K562 (cell line): ENCODE data around the gene SLC1A5. TPM values are rescaled to one million over a fixed set of nuclear protein-coding genes. Genes with fewer than 3 reads are reported as not detected.

ENCODE experiments used
- DACH1 ChIP-seq: fragments of 450-650 bp; IDR thresholded peaks from 2 replicates; pipeline ENCODE4 v1.6.1; 2018; ENCODE audit not compliant: partially characterized antibody
- ELF1 ChIP-seq: fragments of 200-800 bp; sonication (Bioruptor generic); IDR thresholded peaks from 2 replicates; pipeline ENCODE4 v1.6.1; 2016; ENCODE audit warnings: missing genetic modification characterization, missing compliant biosample characterization
- ELF2 ChIP-seq: fragments of 250-450 bp; sonication (Bioruptor Pico); IDR thresholded peaks from 2 replicates; pipeline ENCODE4 v1.5.0; 2021; ENCODE audit warnings: mild to moderate bottlenecking
- ILF3 ChIP-seq: fragments of 450-650 bp; IDR thresholded peaks from 2 replicates; pipeline ENCODE4 v1.6.1; 2018; ENCODE audit warnings: antibody characterized with exemption, mild to moderate bottlenecking, moderate library complexity, borderline replicate concordance
- KDM5B ChIP-seq: fragments of 200-600 bp; sonication (generic); IDR thresholded peaks from 2 replicates; pipeline ENCODE4 v1.6.1; 2012; ENCODE audit warnings: low read depth, mild to moderate bottlenecking, moderate library complexity, low read length, control low read depth, inconsistent platforms; ENCODE audit not compliant: insufficient replicate concordance
- LARP7 ChIP-seq: fragments of 450-650 bp; IDR thresholded peaks from 2 replicates; pipeline ENCODE4 v1.6.1; 2016
- MEIS2 ChIP-seq: fragments of 450-650 bp; IDR thresholded peaks from 2 replicates; pipeline ENCODE4 v1.6.1; 2014; ENCODE audit warnings: mild to moderate bottlenecking; ENCODE audit not compliant: partially characterized antibody
- MXD1 ChIP-seq: fragments of 250-450 bp; sonication (Bioruptor Pico); IDR thresholded peaks from 2 replicates; pipeline ENCODE4 v1.8.0; 2021; ENCODE audit warnings: borderline replicate concordance, mild to moderate bottlenecking, moderate library complexity; ENCODE audit not compliant: poor library complexity, severe bottlenecking
- PATZ1 ChIP-seq: fragments of 250-450 bp; sonication (Bioruptor Pico); IDR thresholded peaks from 2 replicates; pipeline ENCODE4 v1.5.0; 2020; ENCODE audit warnings: mild to moderate bottlenecking, borderline replicate concordance
- PHF20 ChIP-seq: fragments of 450-650 bp; IDR thresholded peaks from 2 replicates; pipeline ENCODE4 v1.6.1; 2018; ENCODE audit not compliant: partially characterized antibody
- RAD21 ChIP-seq, 2 experiments: fragments of 250-450 bp in 1 of 2; fragments of 450-650 bp in 1 of 2; sonication (Bioruptor Pico) in 1 of 2; formaldehyde crosslinking in 1 of 2; IDR thresholded peaks in 1 of 2; conservative IDR thresholded peaks in 1 of 2; 2 replicates each; pipeline versions ENCODE4 v1.4.0 to v1.8.0; 2020 to 2022; ENCODE audit warnings: mild to moderate bottlenecking in 2 of 2, moderate library complexity in 1 of 2
- RBM25 ChIP-seq: fragments of 200-400 bp; formaldehyde crosslinking; IDR thresholded peaks from 2 replicates; pipeline ENCODE4 v1.6.1; 2018; ENCODE audit warnings: low read length, low read depth, moderate library complexity; ENCODE audit not compliant: severe bottlenecking
- TEAD2 ChIP-seq: fragments of 450-650 bp; IDR thresholded peaks from 2 replicates; pipeline ENCODE4 v1.6.1; 2016; ENCODE audit warnings: missing genetic modification characterization, control low read depth, missing compliant biosample characterization
- TSC22D4 ChIP-seq: fragments of 450-650 bp; IDR thresholded peaks from 2 replicates; pipeline ENCODE4 v1.6.1; 2016; ENCODE audit warnings: missing genetic modification characterization, missing biosample characterization, control low read depth
- USF1 ChIP-seq: sonication (generic); formaldehyde crosslinking; IDR thresholded peaks from 2 replicates; pipeline ENCODE4 v1.9.0; 2022; ENCODE audit warnings: mild to moderate bottlenecking, missing genetic modification reagents
- XRCC3 ChIP-seq: fragments of 450-650 bp; IDR thresholded peaks from 2 replicates; pipeline ENCODE4 v1.6.1; 2017; ENCODE audit warnings: mild to moderate bottlenecking, moderate library complexity
- ZBTB33 ChIP-seq: sonication (generic); formaldehyde crosslinking; IDR thresholded peaks from 2 replicates; pipeline ENCODE4 v1.8.1; 2023; ENCODE audit warnings: mild to moderate bottlenecking, missing genetic modification reagents
- ZFP91 ChIP-seq: sonication (generic); formaldehyde crosslinking; IDR thresholded peaks from 2 replicates; pipeline ENCODE4 v1.8.0; 2022; ENCODE audit warnings: mild to moderate bottlenecking, missing genetic modification reagents
- ZNF146 ChIP-seq: IDR thresholded peaks from one replicate; pipeline ENCODE4 v1.6.1; 2018; ENCODE audit warnings: missing compliant biosample characterization; ENCODE audit not compliant: unreplicated experiment
- ZNF253 ChIP-seq: fragments of 250-450 bp; sonication (Bioruptor Pico); conservative IDR thresholded peaks from 2 replicates; pipeline ENCODE4 v1.6.1; 2021; ENCODE audit warnings: mild to moderate bottlenecking
- ZNF583 ChIP-seq: fragments of 250-450 bp; sonication (Bioruptor Pico); IDR thresholded peaks from 2 replicates; pipeline ENCODE4 v1.4.0; 2020
- polyA plus RNA-seq, 8 experiments: library from polyadenylated mRNA; depleted of rRNA in 4 of 8; stranded (reverse) in 5 of 8; unstranded in 3 of 8; fragments of >200 nt; fragmentation: Nextera tagmentation in 2 of 8; fragmentation: Illumina TruSeq in 1 of 8; extraction: Ambion mirVana in 2 of 8; extraction: Trizol in 1 of 8; gene quantifications; 2 replicates each; pipeline versions ENCODE4 v1.2.1 to v1.2.3, GENCODE V29; 2011 to 2014; ENCODE audit warnings: inconsistent platforms in 1 of 8, missing spikeins in 1 of 8
- total RNA-seq, 7 experiments: library from RNA; depleted of rRNA in 6 of 7; stranded (reverse); fragments of >200 nt in 6 of 7; fragmentation: Illumina TruSeq in 2 of 7; extraction: Trizol in 2 of 7; gene quantifications; 2 replicates each; pipeline versions ENCODE4 v1.2.1 to v1.2.3, GENCODE V29; 2011 to 2021; ENCODE audit warnings: low replicate concordance in 1 of 7

Gene SLC1A5
- total and polyA plus RNA-seq, 9 of the 15 experiments (the other 6 are each of a cell fraction or from before 2014, with no cell fraction given): 31.2 to 417 (median 134) TPM

GRCh38 chr19:46786236-46787039 is 2.0 kb downstream of the SLC1A5 start (continued):
- no peak for TF ChIP-seq ZFP91 (CRISPR knock-in tag)
- TF ChIP-seq DACH1: peak; percentile 98
- TF ChIP-seq TSC22D4 (tag): no peak
- peak; percentile 72; the same call in 1 of the 2 replicates for TF ChIP-seq PATZ1 (CRISPR knock-in tag)
- TF ChIP-seq TEAD2 (tag): no peak
- TF ChIP-seq LARP7: no peak
- TF ChIP-seq ZNF146: no peak
- TF ChIP-seq USF1 (CRISPR knock-in tag): no peak
- TF ChIP-seq PHF20: no peak
- no peak for TF ChIP-seq XRCC3
- TF ChIP-seq MXD1 (CRISPR knock-in tag): no peak
- TF ChIP-seq RAD21 (CRISPR knock-in tag; conservative IDR thresholded peaks at IDR 0.05 in 1 of 2, IDR thresholded peaks at IDR 0.05 in 1 of 2): no peak; a peak in 1 of 4 replicates
- TF ChIP-seq ZBTB33 (CRISPR knock-in tag): no peak
- TF ChIP-seq MEIS2: peak; percentile 47
- no peak for TF ChIP-seq RBM25
- TF ChIP-seq ZNF253: no peak
- peak; percentile 68 for TF ChIP-seq KDM5B
- peak; percentile 37; the same call in 1 of the 2 replicates for TF ChIP-seq ZNF583 (CRISPR knock-in tag)
- TF ChIP-seq ILF3: no peak
- TF ChIP-seq ELF1 (tag): peak; percentile 94
- peak; percentile 64; the same call in 1 of the 2 replicates for TF ChIP-seq ELF2
